HEK293 (cell line): Measurements from ENCODE around the gene MARCKSL1.

Experiments used
- KLF16 ChIP-seq: fragments of 450-650 bp; formaldehyde crosslinking; IDR thresholded peaks from 2 replicates; pipeline ENCODE4 v1.5.1; 2017; ENCODE audit warnings: missing biosample characterization, missing genetic modification characterization
- REPIN1 ChIP-seq: fragments of 450-650 bp; formaldehyde crosslinking; IDR thresholded peaks from 2 replicates; pipeline ENCODE4 v1.5.1; 2017; ENCODE audit warnings: missing biosample characterization, missing genetic modification characterization, low read depth
- SETDB1 ChIP-seq: IDR thresholded peaks from one replicate; pipeline ENCODE4 v1.6.1; 2017; ENCODE audit warnings: mild to moderate bottlenecking, low read length, moderate library complexity, mixed read lengths; ENCODE audit not compliant: insufficient read length
- ZNF10 ChIP-seq: fragments of 450-650 bp; formaldehyde crosslinking; IDR thresholded peaks from 2 replicates; pipeline ENCODE4 v1.5.1; 2017; ENCODE audit warnings: missing biosample characterization, missing genetic modification characterization
- ZNF514 ChIP-seq: fragments of 450-650 bp; formaldehyde crosslinking; IDR thresholded peaks from 2 replicates; pipeline ENCODE4 v1.5.1; 2016; ENCODE audit warnings: missing biosample characterization, missing genetic modification characterization
- ZNF776 ChIP-seq: fragments of 450-650 bp; formaldehyde crosslinking; IDR thresholded peaks from 2 replicates; pipeline ENCODE4 v1.5.0; 2017; ENCODE audit warnings: missing biosample characterization, missing genetic modification characterization, borderline replicate concordance
- TF ChIP-seq, protein P1 (sequence below): fragments of 450-650 bp; formaldehyde crosslinking; optimal IDR thresholded peaks from 2 replicates; pipeline ENCODE3; 2016; ENCODE audit warnings: missing biosample characterization, mild to moderate bottlenecking, missing genetic modification characterization
- TF ChIP-seq, protein P2 (sequence below): fragments of 450-650 bp; formaldehyde crosslinking; IDR thresholded peaks from 2 replicates; pipeline ENCODE4 v1.5.1; 2016; ENCODE audit warnings: missing biosample characterization, missing genetic modification characterization
- TF ChIP-seq, protein P3 (sequence below): fragments of 450-650 bp; formaldehyde crosslinking; IDR thresholded peaks from 2 replicates; pipeline ENCODE4 v1.5.1; 2017; ENCODE audit warnings: missing biosample characterization, mild to moderate bottlenecking, missing genetic modification characterization, moderate library complexity
- TF ChIP-seq, protein P4 (sequence below): fragments of 450-650 bp; formaldehyde crosslinking; IDR thresholded peaks from 2 replicates; pipeline ENCODE4 v1.5.1; 2016; ENCODE audit warnings: missing biosample characterization, missing genetic modification characterization

DNA sequence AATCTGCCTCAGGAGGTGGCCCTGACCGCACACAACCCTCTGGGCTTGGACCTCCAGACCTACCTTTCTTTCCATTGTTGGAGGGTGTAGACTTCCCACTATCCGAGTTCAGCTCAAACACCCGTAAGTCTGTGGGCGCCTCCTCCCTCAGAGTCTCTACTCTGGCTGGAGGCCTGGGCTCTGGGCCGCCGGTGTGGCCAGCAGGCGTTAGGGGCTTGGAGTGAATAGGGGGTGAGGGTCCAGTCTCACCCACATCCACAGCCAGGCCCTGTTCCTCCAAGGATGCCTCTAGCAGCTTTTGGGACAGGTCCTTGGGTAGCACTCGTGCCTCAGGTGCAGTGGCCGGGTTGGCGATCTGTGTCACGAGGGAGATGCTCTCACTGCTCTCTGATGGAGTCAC is 40.2 kb upstream of the MARCKSL1 start:
- TF ChIP-seq, protein P1, sequence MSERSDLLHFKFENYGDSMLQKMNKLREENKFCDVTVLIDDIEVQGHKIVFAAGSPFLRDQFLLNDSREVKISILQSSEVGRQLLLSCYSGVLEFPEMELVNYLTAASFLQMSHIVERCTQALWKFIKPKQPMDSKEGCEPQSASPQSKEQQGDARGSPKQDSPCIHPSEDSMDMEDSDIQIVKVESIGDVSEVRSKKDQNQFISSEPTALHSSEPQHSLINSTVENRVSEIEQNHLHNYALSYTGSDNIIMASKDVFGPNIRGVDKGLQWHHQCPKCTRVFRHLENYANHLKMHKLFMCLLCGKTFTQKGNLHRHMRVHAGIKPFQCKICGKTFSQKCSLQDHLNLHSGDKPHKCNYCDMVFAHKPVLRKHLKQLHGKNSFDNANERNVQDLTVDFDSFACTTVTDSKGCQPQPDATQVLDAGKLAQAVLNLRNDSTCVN (tag by site-specific recombination) = no peak
- TF ChIP-seq, protein P2, sequence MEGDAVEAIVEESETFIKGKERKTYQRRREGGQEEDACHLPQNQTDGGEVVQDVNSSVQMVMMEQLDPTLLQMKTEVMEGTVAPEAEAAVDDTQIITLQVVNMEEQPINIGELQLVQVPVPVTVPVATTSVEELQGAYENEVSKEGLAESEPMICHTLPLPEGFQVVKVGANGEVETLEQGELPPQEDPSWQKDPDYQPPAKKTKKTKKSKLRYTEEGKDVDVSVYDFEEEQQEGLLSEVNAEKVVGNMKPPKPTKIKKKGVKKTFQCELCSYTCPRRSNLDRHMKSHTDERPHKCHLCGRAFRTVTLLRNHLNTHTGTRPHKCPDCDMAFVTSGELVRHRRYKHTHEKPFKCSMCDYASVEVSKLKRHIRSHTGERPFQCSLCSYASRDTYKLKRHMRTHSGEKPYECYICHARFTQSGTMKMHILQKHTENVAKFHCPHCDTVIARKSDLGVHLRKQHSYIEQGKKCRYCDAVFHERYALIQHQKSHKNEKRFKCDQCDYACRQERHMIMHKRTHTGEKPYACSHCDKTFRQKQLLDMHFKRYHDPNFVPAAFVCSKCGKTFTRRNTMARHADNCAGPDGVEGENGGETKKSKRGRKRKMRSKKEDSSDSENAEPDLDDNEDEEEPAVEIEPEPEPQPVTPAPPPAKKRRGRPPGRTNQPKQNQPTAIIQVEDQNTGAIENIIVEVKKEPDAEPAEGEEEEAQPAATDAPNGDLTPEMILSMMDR = no peak
- TF ChIP-seq KLF16 (no peak), ZNF514 (tag by site-specific recombination) (no peak), REPIN1 (tag by site-specific recombination) (no peak), ZNF776 (tag by site-specific recombination) (no peak), SETDB1 (no peak), ZNF10 (tag by site-specific recombination) (no peak)
- TF ChIP-seq, protein P3, sequence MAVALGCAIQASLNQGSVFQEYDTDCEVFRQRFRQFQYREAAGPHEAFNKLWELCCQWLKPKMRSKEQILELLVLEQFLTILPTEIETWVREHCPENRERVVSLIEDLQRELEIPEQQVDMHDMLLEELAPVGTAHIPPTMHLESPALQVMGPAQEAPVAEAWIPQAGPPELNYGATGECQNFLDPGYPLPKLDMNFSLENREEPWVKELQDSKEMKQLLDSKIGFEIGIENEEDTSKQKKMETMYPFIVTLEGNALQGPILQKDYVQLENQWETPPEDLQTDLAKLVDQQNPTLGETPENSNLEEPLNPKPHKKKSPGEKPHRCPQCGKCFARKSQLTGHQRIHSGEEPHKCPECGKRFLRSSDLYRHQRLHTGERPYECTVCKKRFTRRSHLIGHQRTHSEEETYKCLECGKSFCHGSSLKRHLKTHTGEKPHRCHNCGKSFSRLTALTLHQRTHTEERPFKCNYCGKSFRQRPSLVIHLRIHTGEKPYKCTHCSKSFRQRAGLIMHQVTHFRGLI (tag by site-specific recombination) = no peak
- TF ChIP-seq, protein P4, sequence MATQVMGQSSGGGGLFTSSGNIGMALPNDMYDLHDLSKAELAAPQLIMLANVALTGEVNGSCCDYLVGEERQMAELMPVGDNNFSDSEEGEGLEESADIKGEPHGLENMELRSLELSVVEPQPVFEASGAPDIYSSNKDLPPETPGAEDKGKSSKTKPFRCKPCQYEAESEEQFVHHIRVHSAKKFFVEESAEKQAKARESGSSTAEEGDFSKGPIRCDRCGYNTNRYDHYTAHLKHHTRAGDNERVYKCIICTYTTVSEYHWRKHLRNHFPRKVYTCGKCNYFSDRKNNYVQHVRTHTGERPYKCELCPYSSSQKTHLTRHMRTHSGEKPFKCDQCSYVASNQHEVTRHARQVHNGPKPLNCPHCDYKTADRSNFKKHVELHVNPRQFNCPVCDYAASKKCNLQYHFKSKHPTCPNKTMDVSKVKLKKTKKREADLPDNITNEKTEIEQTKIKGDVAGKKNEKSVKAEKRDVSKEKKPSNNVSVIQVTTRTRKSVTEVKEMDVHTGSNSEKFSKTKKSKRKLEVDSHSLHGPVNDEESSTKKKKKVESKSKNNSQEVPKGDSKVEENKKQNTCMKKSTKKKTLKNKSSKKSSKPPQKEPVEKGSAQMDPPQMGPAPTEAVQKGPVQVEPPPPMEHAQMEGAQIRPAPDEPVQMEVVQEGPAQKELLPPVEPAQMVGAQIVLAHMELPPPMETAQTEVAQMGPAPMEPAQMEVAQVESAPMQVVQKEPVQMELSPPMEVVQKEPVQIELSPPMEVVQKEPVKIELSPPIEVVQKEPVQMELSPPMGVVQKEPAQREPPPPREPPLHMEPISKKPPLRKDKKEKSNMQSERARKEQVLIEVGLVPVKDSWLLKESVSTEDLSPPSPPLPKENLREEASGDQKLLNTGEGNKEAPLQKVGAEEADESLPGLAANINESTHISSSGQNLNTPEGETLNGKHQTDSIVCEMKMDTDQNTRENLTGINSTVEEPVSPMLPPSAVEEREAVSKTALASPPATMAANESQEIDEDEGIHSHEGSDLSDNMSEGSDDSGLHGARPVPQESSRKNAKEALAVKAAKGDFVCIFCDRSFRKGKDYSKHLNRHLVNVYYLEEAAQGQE (tag by site-specific recombination) = no peak
